Measurements from ENCODE around the gene SDK1.
A peak's percentile ranks its signal among the peaks of the same experiment; 100 is the strongest.

Gene SDK1

DNA sequence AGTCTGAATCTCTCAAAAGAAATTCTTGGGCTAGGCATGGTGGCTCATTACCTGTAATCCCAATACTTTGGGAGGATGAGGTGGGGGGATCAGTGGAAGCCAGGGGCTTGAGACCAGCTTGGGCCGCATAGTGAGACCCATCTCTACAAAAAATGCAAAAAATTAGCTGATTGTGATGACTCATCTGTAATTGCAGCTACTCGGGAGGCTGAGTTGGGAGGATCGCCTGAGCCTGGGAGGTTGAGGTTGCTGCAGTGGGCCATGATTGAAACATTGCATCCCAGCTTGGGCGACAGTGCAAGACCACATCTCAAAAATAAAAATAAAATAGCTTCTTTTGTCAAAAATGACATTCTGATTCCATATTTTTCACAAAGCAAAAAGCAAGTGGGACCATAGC, 736.3 kb downstream of the SDK1 start:
- Histone ChIP-seq H3K27ac (replicated peaks; ENCODE audit: low read length) (no peak overlapping the region), H3K14ac (ENCODE audit: low read length) (no peak overlapping the region), H2BK5ac (ENCODE audit: low read length) (no peak overlapping the region), H3K79me1 (ENCODE audit: low read depth, low read length) (no peaks in the 10 kb centered on the region), H3K9ac (ENCODE audit: low read depth, low read length, poor library complexity) (no peak overlapping the region), H3K9me3 (replicated peaks in 1 of 2; ENCODE audit: control insufficient read depth in 2 of 2, insufficient read depth in 1 of 2, low read depth in 1 of 2, low read length in 2 of 2) (no peaks in the 10 kb centered on the region), H2BK120ac (ENCODE audit: low read depth, low read length) (no peak overlapping the region), H2BK15ac (ENCODE audit: low read length) (no peak overlapping the region), H4K91ac (ENCODE audit: low read depth, low read length, poor library complexity) (no peak overlapping the region), H3K4me1 (ENCODE audit: control insufficient read depth in 2 of 2, insufficient read depth in 1 of 2, low read depth in 1 of 2, low read length in 2 of 2) (peaks cover 0 to 1% of the 10 kb centered on the region in 2 donors), H2AFZ (ENCODE audit: low read length) (no peak overlapping the region), H3K36me3 (replicated peaks in 1 of 2; ENCODE audit: control insufficient read depth in 2 of 2, insufficient read depth in 2 of 2, low read length in 2 of 2) (no peaks in the 10 kb centered on the region), H3K18ac (ENCODE audit: low read length) (no peak overlapping the region), H2AK5ac (ENCODE audit: low read depth, low read length) (no peak overlapping the region), H3K23ac (ENCODE audit: low read depth, low read length, poor library complexity) (no peak overlapping the region), H2BK12ac (ENCODE audit: low read length) (no peak overlapping the region), H3K4me3 (ENCODE audit: low read length in 2 of 2) (no peak overlapping the region), H3K4me2 (ENCODE audit: insufficient read depth, low read length, poor library complexity, severe bottlenecking) (no peak overlapping the region), H3K27me3 (ENCODE audit: control insufficient read depth in 3 of 3, insufficient read depth in 3 of 3, low read depth in 1 of 3, low read length in 3 of 3) (no peaks in the 10 kb centered on the region), H4K8ac (ENCODE audit: low read depth, low read length) (no peak overlapping the region), H3K4ac (ENCODE audit: low read length) (no peak overlapping the region)
- no peak for DNase-seq (ENCODE audit: low spot score)
- WGBS, 2 donors (ENCODE audit: extremely low coverage in 2 of 2, insufficient read length in 2 of 2, insufficient replicate concordance in 1 of 2): no CpG with 5 or more reads among the region's 4 CpGs

- no peaks in the 10 kb centered on the region for H3K9me3 ChIP-seq (replicated peaks in 1 of 2; ENCODE audit: control insufficient read depth in 2 of 2, insufficient read depth in 1 of 2, low read depth in 1 of 2, low read length in 2 of 2)
- no peak overlapping the region for H2AFZ ChIP-seq (ENCODE audit: low read length)
- no peak overlapping the region for H4K8ac ChIP-seq (ENCODE audit: low read depth, low read length)
- H3K14ac ChIP-seq (ENCODE audit: low read length): peak overlapping the region; percentile 50
- H3K4me3 ChIP-seq (ENCODE audit: low read length in 2 of 2): no peak overlapping the region
- H3K4me1 ChIP-seq (ENCODE audit: control insufficient read depth in 2 of 2, insufficient read depth in 1 of 2, low read depth in 1 of 2, low read length in 2 of 2): peaks cover 0 to 1% of the 10 kb centered on the region in 2 donors
- no peak overlapping the region for H2BK15ac ChIP-seq (ENCODE audit: low read length)
- H3K4ac ChIP-seq (ENCODE audit: low read length): no peak overlapping the region
- no peak overlapping the region for H2BK120ac ChIP-seq (ENCODE audit: low read depth, low read length)
- H3K4me2 ChIP-seq (ENCODE audit: insufficient read depth, low read length, poor library complexity, severe bottlenecking): no peak overlapping the region
- H3K9ac ChIP-seq (ENCODE audit: low read depth, low read length, poor library complexity): no peak overlapping the region
- no peak overlapping the region for H3K27ac ChIP-seq (replicated peaks; ENCODE audit: low read length)
- no peak overlapping the region for H2BK5ac ChIP-seq (ENCODE audit: low read length)
- no peak for DNase-seq (ENCODE audit: low spot score)
- H2AK5ac ChIP-seq (ENCODE audit: low read depth, low read length): peak overlapping the region; percentile 88
- WGBS, 2 donors (ENCODE audit: extremely low coverage in 2 of 2, insufficient read length in 2 of 2, insufficient replicate concordance in 1 of 2): no CpG with 5 or more reads among the region's 4 CpGs
- H4K91ac ChIP-seq (ENCODE audit: low read depth, low read length, poor library complexity): no peak overlapping the region
- H3K18ac ChIP-seq (ENCODE audit: low read length): peak overlapping the region; percentile 74
- no peak overlapping the region for H3K23ac ChIP-seq (ENCODE audit: low read depth, low read length, poor library complexity)
- no peaks in the 10 kb centered on the region for H3K79me1 ChIP-seq (ENCODE audit: low read depth, low read length)
- H3K36me3 ChIP-seq (replicated peaks in 1 of 2; ENCODE audit: control insufficient read depth in 2 of 2, insufficient read depth in 2 of 2, low read length in 2 of 2): no peaks in the 10 kb centered on the region
- H3K27me3 ChIP-seq (ENCODE audit: control insufficient read depth in 3 of 3, insufficient read depth in 3 of 3, low read depth in 1 of 3, low read length in 3 of 3): no peaks in the 10 kb centered on the region
- H2BK12ac ChIP-seq (ENCODE audit: low read length): no peak overlapping the region
These were observed 736.8 kb downstream of the SDK1 start for GRCh38 chr7:4037877-4038276.

DNA sequence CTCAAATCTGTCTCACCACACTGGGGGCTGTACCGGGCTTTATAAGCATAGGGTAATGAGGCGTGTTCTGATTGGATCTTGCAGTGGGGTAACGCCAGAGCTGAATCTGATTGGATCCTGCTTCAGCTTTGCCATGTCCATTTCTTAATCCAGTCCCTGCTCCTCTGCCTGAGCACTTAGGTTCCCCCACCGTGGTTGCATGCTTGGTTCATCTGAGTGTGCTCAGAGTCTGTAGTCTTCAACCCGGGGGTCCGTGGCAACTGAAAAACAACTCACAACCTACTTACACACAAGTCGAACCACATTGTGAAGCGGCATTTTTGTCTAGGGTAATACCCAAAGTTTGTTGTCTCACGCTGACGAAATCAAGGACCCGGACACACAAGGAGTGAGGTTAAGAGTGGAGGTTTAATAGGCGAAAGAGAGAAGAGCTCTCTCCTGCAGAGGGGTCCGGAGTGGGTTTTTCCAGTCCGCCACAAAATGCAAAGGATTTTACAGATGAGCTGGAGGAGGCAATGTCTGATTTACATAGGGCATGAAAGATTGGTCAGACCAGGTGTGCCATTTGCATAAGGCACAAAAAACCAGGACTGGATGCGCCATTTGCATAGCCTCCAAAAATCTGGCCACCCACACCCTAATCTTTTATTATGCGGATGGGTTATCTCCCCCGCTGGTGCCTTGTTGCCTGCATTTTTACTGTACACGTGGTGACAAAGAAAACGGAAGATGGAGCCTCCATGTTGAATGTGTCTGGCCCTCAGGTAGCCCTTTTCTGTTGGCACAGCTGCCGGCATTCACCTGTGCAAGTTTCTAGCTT, 739.3 kb downstream of the SDK1 start:
- H3K23ac ChIP-seq (ENCODE audit: low read depth, low read length, poor library complexity): no peak overlapping the region
- no CpG with 5 or more reads among the region's 20 CpGs for WGBS, 2 donors (ENCODE audit: extremely low coverage in 2 of 2, insufficient read length in 2 of 2, insufficient replicate concordance in 1 of 2)
- H2BK15ac ChIP-seq (ENCODE audit: low read length): no peak overlapping the region
- no peaks in the 10 kb centered on the region for H3K9me3 ChIP-seq (replicated peaks in 1 of 2; ENCODE audit: control insufficient read depth in 2 of 2, insufficient read depth in 1 of 2, low read depth in 1 of 2, low read length in 2 of 2)
- H3K79me1 ChIP-seq (ENCODE audit: low read depth, low read length): no peaks in the 10 kb centered on the region
- H3K27me3 ChIP-seq (ENCODE audit: control insufficient read depth in 3 of 3, insufficient read depth in 3 of 3, low read depth in 1 of 3, low read length in 3 of 3): no peaks in the 10 kb centered on the region
- DNase-seq (ENCODE audit: low spot score): no peak
- no peak overlapping the region for H3K4me3 ChIP-seq (ENCODE audit: low read length in 2 of 2)
- H3K14ac ChIP-seq (ENCODE audit: low read length): no peak overlapping the region
- H4K91ac ChIP-seq (ENCODE audit: low read depth, low read length, poor library complexity): no peak overlapping the region
- H2BK120ac ChIP-seq (ENCODE audit: low read depth, low read length): no peak overlapping the region
- H2BK12ac ChIP-seq (ENCODE audit: low read length): no peak overlapping the region
- H3K4ac ChIP-seq (ENCODE audit: low read length): no peak overlapping the region
- no peak overlapping the region for H3K4me2 ChIP-seq (ENCODE audit: insufficient read depth, low read length, poor library complexity, severe bottlenecking)
- no peak overlapping the region for H4K8ac ChIP-seq (ENCODE audit: low read depth, low read length)
- no peak overlapping the region for H3K9ac ChIP-seq (ENCODE audit: low read depth, low read length, poor library complexity)
- H3K4me1 ChIP-seq (ENCODE audit: control insufficient read depth in 2 of 2, insufficient read depth in 1 of 2, low read depth in 1 of 2, low read length in 2 of 2): peaks cover 0 to 1% of the 10 kb centered on the region in 2 donors
- no peaks in the 10 kb centered on the region for H3K36me3 ChIP-seq (replicated peaks in 1 of 2; ENCODE audit: control insufficient read depth in 2 of 2, insufficient read depth in 2 of 2, low read length in 2 of 2)
- no peak overlapping the region for H3K27ac ChIP-seq (replicated peaks; ENCODE audit: low read length)
- no peak overlapping the region for H2AFZ ChIP-seq (ENCODE audit: low read length)
- no peak overlapping the region for H2AK5ac ChIP-seq (ENCODE audit: low read depth, low read length)
- H3K18ac ChIP-seq (ENCODE audit: low read length): no peak overlapping the region
- H2BK5ac ChIP-seq (ENCODE audit: low read length): no peak overlapping the region

- no peak overlapping the region for H3K23ac ChIP-seq (ENCODE audit: low read depth, low read length, poor library complexity)
- no peak for DNase-seq (ENCODE audit: low spot score)
These were observed 741.5 kb downstream of the SDK1 start for GRCh38 chr7:4042402-4043045.

More at GRCh38 chr7:4042402-4043045, 741.5 kb downstream of the SDK1 start:
- Histone ChIP-seq H3K9ac (ENCODE audit: low read depth, low read length, poor library complexity) (no peak overlapping the region), H3K27me3 (ENCODE audit: control insufficient read depth in 3 of 3, insufficient read depth in 3 of 3, low read depth in 1 of 3, low read length in 3 of 3) (no peaks in the 10 kb centered on the region), H3K79me1 (ENCODE audit: low read depth, low read length) (no peaks in the 10 kb centered on the region), H3K27ac (replicated peaks; ENCODE audit: low read length) (no peak overlapping the region), H2BK12ac (ENCODE audit: low read length) (no peak overlapping the region), H3K14ac (ENCODE audit: low read length) (no peak overlapping the region), H3K4me3 (ENCODE audit: low read length in 2 of 2) (no peak overlapping the region), H3K18ac (ENCODE audit: low read length) (no peak overlapping the region), H4K8ac (ENCODE audit: low read depth, low read length) (no peak overlapping the region), H4K91ac (ENCODE audit: low read depth, low read length, poor library complexity) (no peak overlapping the region), H3K36me3 (replicated peaks in 1 of 2; ENCODE audit: control insufficient read depth in 2 of 2, insufficient read depth in 2 of 2, low read length in 2 of 2) (no peaks in the 10 kb centered on the region), H2AK5ac (ENCODE audit: low read depth, low read length) (no peak overlapping the region), H2BK5ac (ENCODE audit: low read length) (no peak overlapping the region), H2BK15ac (ENCODE audit: low read length) (no peak overlapping the region), H3K4me2 (ENCODE audit: insufficient read depth, low read length, poor library complexity, severe bottlenecking) (no peak overlapping the region), H2BK120ac (ENCODE audit: low read depth, low read length) (no peak overlapping the region), H3K4me1 (ENCODE audit: control insufficient read depth in 2 of 2, insufficient read depth in 1 of 2, low read depth in 1 of 2, low read length in 2 of 2) (peaks cover 0 to 1% of the 10 kb centered on the region in 2 donors), H3K4ac (ENCODE audit: low read length) (no peak overlapping the region), H3K9me3 (replicated peaks in 1 of 2; ENCODE audit: control insufficient read depth in 2 of 2, insufficient read depth in 1 of 2, low read depth in 1 of 2, low read length in 2 of 2) (no peaks in the 10 kb centered on the region), H2AFZ (ENCODE audit: low read length) (no peak overlapping the region)
- whole genome bisulfite sequencing, 2 donors (ENCODE audit: extremely low coverage in 2 of 2, insufficient read length in 2 of 2, insufficient replicate concordance in 1 of 2): no CpG with 5 or more reads among the region's 11 CpGs
